COR-L47 (cell line): ENCODE data around the gene HBB.
"Not testable (repeated sequence)": the region's sequence is repeated elsewhere in the genome, so short reads cannot be mapped to it uniquely, and the experiment has no call there.

Experiments
- DNase-seq: peaks from one replicate; lab custom pipeline; 2025; lab: John Stamatoyannopoulos, UW

Gene HBB

DNA sequence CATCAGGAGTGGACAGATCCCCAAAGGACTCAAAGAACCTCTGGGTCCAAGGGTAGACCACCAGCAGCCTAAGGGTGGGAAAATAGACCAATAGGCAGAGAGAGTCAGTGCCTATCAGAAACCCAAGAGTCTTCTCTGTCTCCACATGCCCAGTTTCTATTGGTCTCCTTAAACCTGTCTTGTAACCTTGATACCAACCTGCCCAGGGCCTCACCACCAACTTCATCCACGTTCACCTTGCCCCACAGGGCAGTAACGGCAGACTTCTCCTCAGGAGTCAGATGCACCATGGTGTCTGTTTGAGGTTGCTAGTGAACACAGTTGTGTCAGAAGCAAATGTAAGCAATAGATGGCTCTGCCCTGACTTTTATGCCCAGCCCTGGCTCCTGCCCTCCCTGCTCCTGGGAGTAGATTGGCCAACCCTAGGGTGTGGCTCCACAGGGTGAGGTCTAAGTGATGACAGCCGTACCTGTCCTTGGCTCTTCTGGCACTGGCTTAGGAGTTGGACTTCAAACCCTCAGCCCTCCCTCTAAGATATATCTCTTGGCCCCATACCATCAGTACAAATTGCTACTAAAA is at the start of gene HBB:
TSS of gene HBB (minus strand) at position 340 of the 579 bp plus-strand sequence. CDS start at position 290, 50 bp downstream.
- no peak for DNase-seq

DNA sequence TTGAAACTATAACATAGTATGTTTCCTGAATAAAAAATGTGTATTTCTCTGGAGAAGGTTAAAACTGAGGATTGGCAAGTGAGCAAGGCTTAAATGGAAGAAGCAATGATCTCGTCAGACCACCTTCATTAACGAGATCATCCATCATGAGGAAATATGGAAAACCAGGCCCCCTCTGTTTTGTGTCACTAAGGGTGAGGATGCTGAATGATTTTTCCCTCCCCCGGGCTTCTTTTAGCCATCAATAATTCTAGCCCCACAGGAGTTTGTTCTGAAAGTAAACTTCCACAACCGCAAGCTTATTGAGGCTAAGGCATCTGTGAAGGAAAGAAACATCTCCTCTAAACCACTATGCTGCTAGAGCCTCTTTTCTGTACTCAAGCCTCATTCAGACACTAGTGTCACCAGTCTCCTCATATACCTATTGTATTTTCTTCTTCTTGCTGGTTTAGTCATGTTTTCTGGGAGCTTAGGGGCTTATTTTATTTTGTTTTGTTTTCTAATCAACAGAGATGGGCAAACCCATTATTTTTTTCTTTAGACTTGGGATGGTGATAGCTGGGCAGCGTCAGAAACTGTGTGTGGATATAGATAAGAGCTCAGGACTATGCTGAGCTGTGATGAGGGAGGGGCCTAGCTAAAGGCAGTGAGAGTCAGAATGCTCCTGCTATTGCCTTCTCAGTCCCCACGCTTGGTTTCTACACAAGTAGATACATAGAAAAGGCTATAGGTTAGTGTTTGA is 48.7 kb upstream of the HBB start:
- no peak for DNase-seq

- no peak for DNase-seq
Measured at GRCh38 chr11:5274395-5274794, 47.5 kb upstream of the HBB start.

DNA sequence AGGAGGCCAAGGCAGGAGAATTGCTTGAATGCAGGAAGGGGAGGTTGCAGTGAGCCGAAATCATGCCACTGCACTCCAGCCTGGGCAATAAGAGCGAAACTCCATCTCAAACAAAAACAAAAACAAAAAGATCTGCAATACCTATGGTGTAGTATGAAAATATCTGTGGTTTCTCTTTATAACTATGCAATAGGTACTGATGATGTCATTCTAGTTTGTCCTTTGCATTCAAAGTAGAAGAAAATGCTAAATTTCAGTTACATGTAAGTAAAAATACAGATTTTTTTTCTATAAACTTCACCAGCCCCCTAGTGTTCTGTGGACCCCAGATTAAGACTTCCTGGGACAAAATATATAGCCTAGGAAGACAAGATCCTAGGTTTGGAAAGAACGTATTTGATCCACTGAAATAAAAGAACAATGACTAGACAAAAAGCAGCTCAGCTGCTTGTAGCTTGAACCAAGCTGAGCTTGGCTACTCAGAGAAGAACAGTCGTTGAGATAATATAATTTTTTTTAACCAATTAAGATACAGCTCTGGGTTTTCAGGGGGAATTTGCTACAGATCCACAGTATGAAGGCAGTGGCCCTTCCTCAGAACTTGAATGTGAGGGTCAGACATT is 45.6 kb upstream of the HBB start:
- no peak for DNase-seq

GRCh38 chr11:5269715-5270147 is 42.9 kb upstream of the HBB start, which contains the start of gene HBE1:
Gene HBE1, minus strand, starts transcription at chr11:5269945. Its CDS starts 55 bp downstream, at chr11:5269890.
- no peak for DNase-seq

- no peak for DNase-seq
Measured at GRCh38 chr11:5267033-5267563, 40.2 kb upstream of the HBB start.

DNA sequence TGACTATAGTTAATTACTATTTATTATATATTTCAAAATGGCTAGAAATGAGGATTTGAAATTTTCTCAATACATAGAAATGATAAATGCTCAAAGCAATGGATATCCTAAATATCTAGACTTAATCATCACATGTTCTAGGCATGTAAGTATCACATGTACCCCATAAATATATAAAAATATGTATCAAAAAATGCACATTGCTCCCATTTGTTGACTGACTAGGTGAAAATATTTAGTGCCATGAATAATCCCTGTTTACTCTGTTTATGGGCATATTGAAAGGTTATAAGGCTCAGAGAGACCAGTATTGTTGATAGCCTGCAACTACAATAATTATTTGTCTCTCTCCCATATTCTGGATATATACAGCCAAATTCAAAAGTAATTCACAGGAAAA is 39.7 kb upstream of the HBB start:
- no peak for DNase-seq

- no peak for DNase-seq
Measured at GRCh38 chr11:5265832-5266231, 39.0 kb upstream of the HBB start.

GRCh38 chr11:5258543-5259262 is 31.8 kb upstream of the HBB start:
- no peak for DNase-seq

- no peak for DNase-seq
Measured at GRCh38 chr11:5257296-5257695, 30.4 kb upstream of the HBB start.

- DNase-seq, result not testable (repeated sequence)
Measured at GRCh38 chr11:5254646-5255413, 28.0 kb upstream of the HBB start, which contains the start of gene HBG2. Gene HBG2, minus strand, starts transcription at chr11:5254781. Its CDS starts 53 bp downstream, at chr11:5254728.

GRCh38 chr11:5254023-5254422 is 27.2 kb upstream of the HBB start:
- not testable (repeated sequence) for DNase-seq

DNA sequence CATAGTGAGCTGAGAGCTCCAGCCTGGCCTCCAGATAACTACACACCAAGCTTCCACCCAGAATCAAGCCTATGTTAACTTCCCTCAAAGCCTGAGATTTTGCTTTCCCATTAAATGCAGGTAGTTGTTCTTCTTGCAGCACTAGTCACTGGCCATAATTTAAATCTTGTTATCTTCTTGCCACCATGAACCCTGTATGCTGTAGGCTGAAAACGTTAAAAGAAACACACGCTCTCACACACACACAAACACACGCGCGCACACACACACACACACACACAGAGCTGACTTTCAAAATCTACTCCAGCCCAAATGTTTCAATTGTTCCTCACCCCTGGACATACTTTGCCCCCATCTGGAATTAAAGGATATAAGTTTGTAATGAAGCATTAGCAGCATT is 26.6 kb upstream of the HBB start:
- not testable (repeated sequence) for DNase-seq

- DNase-seq, result no peak
Measured at GRCh38 chr11:5252919-5253265, 26.0 kb upstream of the HBB start.

- DNase-seq, result no peak
Measured at GRCh38 chr11:5252192-5252918, 25.5 kb upstream of the HBB start.

GRCh38 chr11:5251746-5252145 is 24.9 kb upstream of the HBB start:
- DNase-seq, result no peak

GRCh38 chr11:5250543-5251204 is 23.8 kb upstream of the HBB start:
- DNase-seq, result no peak

- not testable (repeated sequence) for DNase-seq
Measured at GRCh38 chr11:5249807-5250396, 23.0 kb upstream of the HBB start, which contains the start of gene HBG1. Gene HBG1, minus strand, starts transcription at chr11:5249857. Its CDS starts 53 bp downstream, at chr11:5249804.

DNA sequence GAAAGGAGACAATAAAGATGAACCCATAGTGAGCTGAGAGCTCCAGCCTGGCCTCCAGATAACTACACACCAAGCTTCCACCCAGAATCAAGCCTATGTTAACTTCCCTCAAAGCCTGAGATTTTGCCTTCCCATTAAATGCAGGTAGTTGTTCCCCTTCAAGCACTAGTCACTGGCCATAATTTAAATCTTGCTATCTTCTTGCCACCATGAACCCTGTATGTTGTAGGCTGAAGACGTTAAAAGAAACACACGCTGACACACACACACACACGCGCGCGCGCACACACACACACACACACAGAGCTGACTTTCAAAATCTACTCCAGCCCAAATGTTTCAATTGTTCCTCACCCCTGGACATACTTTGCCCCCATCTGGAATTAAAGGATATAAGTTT is 21.6 kb upstream of the HBB start:
- not testable (repeated sequence) for DNase-seq
